ENCODE results near the gene CLNK.

GRCh38 chr4:10535912-10536311 lies 148.7 kb downstream of the CLNK start:
- TF ChIP-seq CTCF (IDR thresholded peaks at IDR 0.05; ENCODE audit: low read depth, low read length) (no peak), EZH2phosphoT487 (IDR thresholded peaks at IDR 0.05; ENCODE audit: low read depth) (no peak)

Data from OCI-LY3 (cell line).